Measurements from ENCODE around the gene IL10RB. TPM values are rescaled to one million over a fixed set of nuclear protein-coding genes. Genes with fewer than 3 reads are reported as not detected.

Gene IL10RB
- total and polyA plus RNA-seq, 2 of the 13 experiments (the other 11 are each of a cell fraction or from before 2014, with no cell fraction given): 17.4 to 18.2 TPM

GRCh38 chr21:33270986-33271385 is 4.8 kb downstream of the IL10RB start (continued):
- TF ChIP-seq ZNF280D (CRISPR knock-in tag; IDR thresholded peaks at IDR 0.05): no peak

GRCh38 chr21:33273044-33273443 is 6.9 kb downstream of the IL10RB start:
- FAIRE-seq: no peak
- Histone ChIP-seq H3K27me3 (ENCODE audit: control insufficient read depth in 1 of 2, insufficient read depth in 2 of 2, low read length in 2 of 2) (no peaks in the 10 kb centered on the region; a peak in 1 of 5 replicates), H3K4me2 (ENCODE audit: low read depth, low read length) (no peak overlapping the region), H3K36me3 (replicated peaks in 1 of 2; ENCODE audit: control insufficient read depth in 1 of 2, insufficient read depth in 2 of 2, low read length in 2 of 2) (peaks cover 4 to 5% of the 10 kb centered on the region in 2 experiments; a peak in 3 of 5 replicates), H3K4me1 (ENCODE audit: insufficient read depth, low read length) (peaks cover 31% of the 10 kb centered on the region), H3K4me3 (replicated peaks in 1 of 3; ENCODE audit: insufficient read depth in 1 of 3, low read depth in 2 of 3, low read length in 3 of 3) (no peak overlapping the region), H4K20me1 (ENCODE audit: insufficient read depth, low read length) (no peaks in the 10 kb centered on the region), H3K79me2 (ENCODE audit: insufficient read depth, low read length) (no peaks in the 10 kb centered on the region), H3K27ac (ENCODE audit: extremely low read length, insufficient read depth, low read length) (no peak overlapping the region), H3K9ac (ENCODE audit: insufficient read depth, low read depth, low read length) (no peak overlapping the region), H3K9me3 (ENCODE audit: low read length) (no peaks in the 10 kb centered on the region), H2AFZ (ENCODE audit: low read length) (no peak overlapping the region)
- 97% methylated on average over 6 of the region's 6 CpGs for WGBS (ENCODE audit: low lambda C conversion rate)
- no TSS peak for BruUV-seq (replicated peaks)
- no peak for ATAC-seq
- in situ Hi-C loops (cut with HindIII; ENCODE audit: extremely low pct_ligation_motif_present, low pct_unique_long_range_greater_than_20kb): no loop called here
- no peak for TF ChIP-seq ELF3 (CRISPR knock-in tag; IDR thresholded peaks at IDR 0.05)
- no peak for TF ChIP-seq THAP11 (CRISPR knock-in tag; IDR thresholded peaks at IDR 0.05)
- no peak for TF ChIP-seq ZNF720 (CRISPR knock-in tag; IDR thresholded peaks at IDR 0.05)
- TF ChIP-seq USF2 (IDR thresholded peaks at IDR 0.05; ENCODE audit: low read depth, low read length): no peak
- TF ChIP-seq USF2 (CRISPR knock-in tag; IDR thresholded peaks at IDR 0.05; ENCODE audit: borderline replicate concordance): no peak
- TF ChIP-seq ATAD3A (CRISPR knock-in tag; IDR thresholded peaks at IDR 0.05): no peak
- TF ChIP-seq SSRP1 (CRISPR knock-in tag; IDR thresholded peaks at IDR 0.05): no peak
- no peak for TF ChIP-seq ZNF414 (CRISPR knock-in tag; IDR thresholded peaks at IDR 0.05)
- TF ChIP-seq KDM3A (CRISPR knock-in tag; IDR thresholded peaks at IDR 0.05; ENCODE audit: low read depth): no peak
- no peak for TF ChIP-seq ZFP91 (CRISPR knock-in tag; IDR thresholded peaks at IDR 0.05; ENCODE audit: borderline replicate concordance)
- no peak for TF ChIP-seq CREB3 (CRISPR knock-in tag; IDR thresholded peaks at IDR 0.05)
- no peak for TF ChIP-seq MAFF (IDR thresholded peaks at IDR 0.05; ENCODE audit: low read depth, low read length)
- no peak for TF ChIP-seq ESRRA (CRISPR knock-in tag; IDR thresholded peaks at IDR 0.05; ENCODE audit: low read depth)
- intact Hi-C loops (cut with micrococcal nuclease; ENCODE audit: unreplicated experiment): no loop called here
- DNase-seq (ENCODE audit: low spot score): no peak
- POLR2A ChIA-PET: no interaction called here
- CTCF ChIA-PET (ENCODE audit: low intra/inter-chr PET ratio, low total read pairs): no interaction called here
